ENCODE data around the gene OR52A1. TPM values are rescaled to one million over a fixed set of nuclear protein-coding genes. Genes with fewer than 3 reads are reported as not detected.

The OR52A1 gene
- total RNA-seq, 2 experiments from 2014 or later: not detected

- H3K27ac Mint-ChIP-seq: no peak overlapping the region
- Histone ChIP-seq H3K4me3 (ENCODE audit: low read length) (no peak overlapping the region), H3K9me3 (ENCODE audit: control insufficient read depth in 1 of 2, insufficient read depth in 1 of 2, low read length in 2 of 2) (no peaks in the 10 kb centered on the region), H3K4me1 (ENCODE audit: insufficient read depth, low read length) (no peaks in the 10 kb centered on the region), H3K36me3 (ENCODE audit: insufficient read depth, low read length) (no peaks in the 10 kb centered on the region), H3K27ac (ENCODE audit: low read depth in 1 of 2, low read length in 2 of 2) (no peak overlapping the region), H3K27me3 (ENCODE audit: control insufficient read depth in 1 of 2, insufficient read depth in 2 of 2, low read length in 2 of 2) (peaks cover 0 to 3% of the 10 kb centered on the region in 2 experiments)
- H3K4me3 Mint-ChIP-seq: no peak overlapping the region
- H3K36me3 Mint-ChIP-seq (ENCODE audit: low read depth): no peaks in the 10 kb centered on the region
- TF ChIP-seq CTCF (IDR thresholded peaks at IDR 0.05): no peak
- DNase-seq (no peak), ATAC-seq (ENCODE audit: poor library complexity) (no peak)
- ChIA-PET CTCF (no interaction called here), POLR2A (no interaction called here)
- H3K9me3 Mint-ChIP-seq: no peaks in the 10 kb centered on the region
- H3K4me1 Mint-ChIP-seq (ENCODE audit: low read depth): no peaks in the 10 kb centered on the region
- peaks cover 10% of the 10 kb centered on the region for H3K27me3 Mint-ChIP-seq
- intact Hi-C loops (cut with DNase I, micrococcal nuclease): no loop called here
Observed at GRCh38 chr11:5136261-5136660, 18.3 kb downstream of the OR52A1 start.

GRCh38 chr11:5131584-5132335 lies 22.8 kb downstream of the OR52A1 start:
- Mint-ChIP-seq H3K9me3 (no peaks in the 10 kb centered on the region), H3K36me3 (ENCODE audit: low read depth) (no peaks in the 10 kb centered on the region), H3K4me3 (no peak overlapping the region), H3K27ac (no peak overlapping the region), H3K4me1 (ENCODE audit: low read depth) (no peaks in the 10 kb centered on the region), H3K27me3 (peaks cover 10% of the 10 kb centered on the region)
- Histone ChIP-seq H3K4me1 (ENCODE audit: insufficient read depth, low read length) (no peaks in the 10 kb centered on the region), H3K27ac (ENCODE audit: low read depth in 1 of 2, low read length in 2 of 2) (no peak overlapping the region), H3K36me3 (ENCODE audit: insufficient read depth, low read length) (no peaks in the 10 kb centered on the region), H3K9me3 (ENCODE audit: control insufficient read depth in 1 of 2, insufficient read depth in 1 of 2, low read length in 2 of 2) (no peaks in the 10 kb centered on the region), H3K4me3 (ENCODE audit: low read length) (no peak overlapping the region), H3K27me3 (ENCODE audit: control insufficient read depth in 1 of 2, insufficient read depth in 2 of 2, low read length in 2 of 2) (peaks cover 0 to 3% of the 10 kb centered on the region in 2 experiments)
- intact Hi-C loops (cut with DNase I, micrococcal nuclease): no loop called here
- no peak for TF ChIP-seq CTCF (IDR thresholded peaks at IDR 0.05)
- POLR2A ChIA-PET: no interaction called here
- no peak for ATAC-seq (ENCODE audit: poor library complexity)
- DNase-seq: no peak
- CTCF ChIA-PET: no interaction called here

GRCh38 chr11:5129457-5129877 lies 25.1 kb downstream of the OR52A1 start:
- Histone ChIP-seq H3K4me1 (ENCODE audit: insufficient read depth, low read length) (no peaks in the 10 kb centered on the region), H3K4me3 (ENCODE audit: low read length) (no peak overlapping the region), H3K9me3 (ENCODE audit: control insufficient read depth in 1 of 2, insufficient read depth in 1 of 2, low read length in 2 of 2) (no peaks in the 10 kb centered on the region), H3K27me3 (ENCODE audit: control insufficient read depth in 1 of 2, insufficient read depth in 2 of 2, low read length in 2 of 2) (no peaks in the 10 kb centered on the region), H3K27ac (ENCODE audit: low read depth in 1 of 2, low read length in 2 of 2) (no peak overlapping the region), H3K36me3 (ENCODE audit: insufficient read depth, low read length) (no peaks in the 10 kb centered on the region)
- ChIA-PET CTCF (no interaction called here), POLR2A (no interaction called here)
- Mint-ChIP-seq H3K27me3 (peaks cover 10% of the 10 kb centered on the region), H3K36me3 (ENCODE audit: low read depth) (no peaks in the 10 kb centered on the region), H3K27ac (no peak overlapping the region), H3K4me1 (ENCODE audit: low read depth) (no peaks in the 10 kb centered on the region), H3K4me3 (no peak overlapping the region), H3K9me3 (no peaks in the 10 kb centered on the region)
- DNase-seq (no peak), ATAC-seq (ENCODE audit: poor library complexity) (no peak)
- TF ChIP-seq CTCF (IDR thresholded peaks at IDR 0.05): no peak
- intact Hi-C loops (cut with DNase I, micrococcal nuclease): loop anchor here in 1 of 2 experiments (5.0 kb wide), 1 partner anchor 1223 kb away; no protein-coding TSS in a partner anchor
